Measurements from ENCODE around the gene CCNE1. TPM values are rescaled to one million over a fixed set of nuclear protein-coding genes. Genes with fewer than 3 reads are reported as not detected.

CCNE1 gene
- total RNA-seq, 6 experiments from 2014 or later: 5.6 to 7.0 (median 6.5) TPM

- H3K27ac Mint-ChIP-seq: no peak overlapping the region
- TF ChIP-seq, protein P1, sequence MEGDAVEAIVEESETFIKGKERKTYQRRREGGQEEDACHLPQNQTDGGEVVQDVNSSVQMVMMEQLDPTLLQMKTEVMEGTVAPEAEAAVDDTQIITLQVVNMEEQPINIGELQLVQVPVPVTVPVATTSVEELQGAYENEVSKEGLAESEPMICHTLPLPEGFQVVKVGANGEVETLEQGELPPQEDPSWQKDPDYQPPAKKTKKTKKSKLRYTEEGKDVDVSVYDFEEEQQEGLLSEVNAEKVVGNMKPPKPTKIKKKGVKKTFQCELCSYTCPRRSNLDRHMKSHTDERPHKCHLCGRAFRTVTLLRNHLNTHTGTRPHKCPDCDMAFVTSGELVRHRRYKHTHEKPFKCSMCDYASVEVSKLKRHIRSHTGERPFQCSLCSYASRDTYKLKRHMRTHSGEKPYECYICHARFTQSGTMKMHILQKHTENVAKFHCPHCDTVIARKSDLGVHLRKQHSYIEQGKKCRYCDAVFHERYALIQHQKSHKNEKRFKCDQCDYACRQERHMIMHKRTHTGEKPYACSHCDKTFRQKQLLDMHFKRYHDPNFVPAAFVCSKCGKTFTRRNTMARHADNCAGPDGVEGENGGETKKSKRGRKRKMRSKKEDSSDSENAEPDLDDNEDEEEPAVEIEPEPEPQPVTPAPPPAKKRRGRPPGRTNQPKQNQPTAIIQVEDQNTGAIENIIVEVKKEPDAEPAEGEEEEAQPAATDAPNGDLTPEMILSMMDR (IDR thresholded peaks at IDR 0.05): no peak
- DNase-seq: no peak
- H3K27me3 Mint-ChIP-seq (ENCODE audit: insufficient read depth): peaks cover 10% of the 10 kb centered on the region
- no peaks in the 10 kb centered on the region for H3K36me3 Mint-ChIP-seq (ENCODE audit: low read depth)
- no peak overlapping the region for H3K4me3 Mint-ChIP-seq
- peaks cover 10% of the 10 kb centered on the region for H3K4me1 Mint-ChIP-seq (ENCODE audit: low read depth)
- no peaks in the 10 kb centered on the region for H3K9me3 Mint-ChIP-seq
Observed at GRCh38 chr19:29832801-29833200, 21.0 kb downstream of the CCNE1 start.

- H3K4me1 Mint-ChIP-seq (ENCODE audit: low read depth): peaks cover 10% of the 10 kb centered on the region
- peaks cover 10% of the 10 kb centered on the region for H3K27me3 Mint-ChIP-seq (ENCODE audit: insufficient read depth)
- H3K9me3 Mint-ChIP-seq: no peaks in the 10 kb centered on the region
- TF ChIP-seq, protein P1 (IDR thresholded peaks at IDR 0.05): no peak
- H3K27ac Mint-ChIP-seq: no peak overlapping the region
- H3K4me3 Mint-ChIP-seq: no peak overlapping the region
- H3K36me3 Mint-ChIP-seq (ENCODE audit: low read depth): no peaks in the 10 kb centered on the region
- no peak for DNase-seq
Observed at GRCh38 chr19:29833614-29834261, 21.9 kb downstream of the CCNE1 start.

DNA sequence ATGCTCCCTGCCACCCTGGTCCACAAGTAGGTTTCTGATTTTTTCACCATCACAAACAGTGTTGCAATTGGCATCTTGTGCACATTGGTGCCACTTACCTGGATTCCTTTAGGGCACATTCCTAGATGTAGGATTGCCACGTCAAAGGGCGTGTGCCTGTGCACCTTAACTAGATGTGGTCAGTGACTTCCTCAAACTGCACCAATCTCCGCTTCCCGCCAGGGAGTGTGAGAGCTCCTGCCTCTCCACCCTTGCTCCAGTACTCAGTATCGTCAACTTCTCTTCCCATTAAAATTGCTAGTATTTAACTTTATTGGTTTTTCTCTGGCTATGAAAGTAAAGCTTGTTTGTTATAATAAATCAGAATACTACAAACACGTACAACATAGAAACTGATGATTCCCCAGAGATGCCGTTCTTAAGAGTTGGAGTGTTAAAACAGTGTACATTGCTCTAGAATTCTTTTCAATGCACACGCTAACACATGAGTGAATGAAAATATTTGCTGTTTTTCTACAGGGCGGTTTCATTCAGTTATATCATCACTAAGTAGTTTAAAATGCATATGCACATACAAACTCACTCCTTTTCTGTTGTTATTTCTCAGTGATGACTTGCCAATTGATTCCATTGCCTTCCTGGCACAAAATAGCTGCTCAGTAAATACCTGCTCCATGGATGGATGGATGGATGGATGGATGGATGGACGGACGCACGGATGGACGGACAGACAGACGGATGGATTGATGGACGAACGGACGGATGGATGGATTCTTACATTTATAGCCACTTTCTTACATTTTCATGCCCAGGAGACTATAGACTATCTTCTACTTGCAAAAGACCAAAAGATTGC, 23.4 kb downstream of the CCNE1 start:
- TF ChIP-seq, protein P1 (IDR thresholded peaks at IDR 0.05): no peak
- Mint-ChIP-seq H3K4me1 (ENCODE audit: low read depth) (peaks cover 10% of the 10 kb centered on the region), H3K36me3 (ENCODE audit: low read depth) (no peaks in the 10 kb centered on the region), H3K27me3 (ENCODE audit: insufficient read depth) (peaks cover 19% of the 10 kb centered on the region), H3K9me3 (no peaks in the 10 kb centered on the region), H3K27ac (no peak overlapping the region), H3K4me3 (no peak overlapping the region)
- no peak for DNase-seq

GRCh38 chr19:29836409-29836825, 24.6 kb downstream of the CCNE1 start:
- no peak overlapping the region for H3K4me3 Mint-ChIP-seq
- peaks cover 18% of the 10 kb centered on the region for H3K27me3 Mint-ChIP-seq (ENCODE audit: insufficient read depth)
- no peaks in the 10 kb centered on the region for H3K36me3 Mint-ChIP-seq (ENCODE audit: low read depth)

DNA sequence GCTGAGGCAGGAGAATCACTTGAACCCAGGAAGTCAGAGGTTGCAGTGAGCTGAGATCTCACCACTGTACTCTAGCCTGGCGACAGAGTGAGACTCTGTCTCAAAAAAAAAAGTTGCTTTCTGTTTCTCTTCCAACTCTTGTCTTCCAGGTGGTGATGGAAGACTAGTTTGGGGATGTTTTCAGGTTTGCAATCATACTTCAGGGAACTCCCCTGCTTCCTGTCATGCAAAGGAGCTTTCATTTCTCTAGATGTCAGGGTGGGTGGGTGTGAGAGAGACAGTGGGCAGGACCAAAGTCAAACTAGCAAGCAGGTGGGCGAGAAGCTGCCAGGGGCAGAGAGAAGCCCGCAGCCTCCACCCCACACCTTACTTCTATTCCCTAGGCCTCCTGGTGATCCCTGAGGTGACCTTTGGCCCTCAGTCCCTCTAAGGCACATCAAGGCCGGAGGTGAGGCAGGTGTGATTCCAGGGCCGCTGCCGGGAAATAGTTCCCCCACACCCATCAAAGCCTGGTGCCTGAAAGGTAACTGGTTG, 25.7 kb downstream of the CCNE1 start:
- DNase-seq: no peak
- no peaks in the 10 kb centered on the region for H3K9me3 Mint-ChIP-seq
- peaks cover 22% of the 10 kb centered on the region for H3K27me3 Mint-ChIP-seq (ENCODE audit: insufficient read depth)
- H3K36me3 Mint-ChIP-seq (ENCODE audit: low read depth): no peaks in the 10 kb centered on the region
- peaks cover 17% of the 10 kb centered on the region for H3K4me1 Mint-ChIP-seq (ENCODE audit: low read depth)
- H3K27ac Mint-ChIP-seq: no peak overlapping the region
- TF ChIP-seq, protein P1 (IDR thresholded peaks at IDR 0.05): no peak
- H3K4me3 Mint-ChIP-seq: no peak overlapping the region

More at GRCh38 chr19:29836409-29836825, 24.6 kb downstream of the CCNE1 start:
- Mint-ChIP-seq H3K27ac (no peak overlapping the region), H3K9me3 (no peaks in the 10 kb centered on the region), H3K4me1 (ENCODE audit: low read depth) (peaks cover 15% of the 10 kb centered on the region)
- DNase-seq: no peak
- TF ChIP-seq, protein P1 (IDR thresholded peaks at IDR 0.05): no peak
